HG02642 (cell line): ENCODE measurements around the gene UNK.
"Not testable (repeated sequence)": the region's sequence is repeated elsewhere in the genome, so short reads cannot be mapped to it uniquely, and the experiment has no call there.

Experiments used
- ATAC-seq: cut with Tn5 transposase; IDR thresholded peaks from one replicate; pipeline ENCODE4 v1.9.1; 2021; ENCODE audit warnings: mild to moderate bottlenecking; ENCODE audit not compliant: unreplicated experiment, poor library complexity

UNK gene

GRCh38 chr17:75754378-75755204, 30.0 kb upstream of the UNK start:
- ATAC-seq: no peak

GRCh38 chr17:75755205-75755901, 29.3 kb upstream of the UNK start:
- ATAC-seq: no peak

- ATAC-seq: no peak
Measured at GRCh38 chr17:75755990-75756389, 28.6 kb upstream of the UNK start.

DNA sequence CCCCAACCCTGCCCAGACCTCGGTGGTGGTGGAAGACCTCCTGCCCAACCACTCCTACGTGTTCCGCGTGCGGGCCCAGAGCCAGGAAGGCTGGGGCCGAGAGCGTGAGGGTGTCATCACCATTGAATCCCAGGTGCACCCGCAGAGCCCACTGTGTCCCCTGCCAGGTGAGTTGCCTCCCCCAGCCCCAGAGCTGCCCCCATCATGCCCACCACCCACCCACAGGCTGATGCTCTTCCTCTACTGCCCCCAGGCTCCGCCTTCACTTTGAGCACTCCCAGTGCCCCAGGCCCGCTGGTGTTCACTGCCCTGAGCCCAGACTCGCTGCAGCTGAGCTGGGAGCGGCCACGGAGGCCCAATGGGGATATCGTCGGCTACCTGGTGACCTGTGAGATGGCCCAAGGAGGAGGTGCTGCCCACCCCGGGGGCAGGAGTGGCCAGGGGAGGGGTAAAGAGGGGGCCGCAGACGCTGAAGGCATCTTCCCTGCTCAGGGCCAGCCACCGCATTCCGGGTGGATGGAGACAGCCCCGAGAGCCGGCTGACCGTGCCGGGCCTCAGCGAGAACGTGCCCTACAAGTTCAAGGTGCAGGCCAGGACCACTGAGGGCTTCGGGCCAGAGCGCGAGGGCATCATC, 28.0 kb upstream of the UNK start:
- no peak for ATAC-seq

DNA sequence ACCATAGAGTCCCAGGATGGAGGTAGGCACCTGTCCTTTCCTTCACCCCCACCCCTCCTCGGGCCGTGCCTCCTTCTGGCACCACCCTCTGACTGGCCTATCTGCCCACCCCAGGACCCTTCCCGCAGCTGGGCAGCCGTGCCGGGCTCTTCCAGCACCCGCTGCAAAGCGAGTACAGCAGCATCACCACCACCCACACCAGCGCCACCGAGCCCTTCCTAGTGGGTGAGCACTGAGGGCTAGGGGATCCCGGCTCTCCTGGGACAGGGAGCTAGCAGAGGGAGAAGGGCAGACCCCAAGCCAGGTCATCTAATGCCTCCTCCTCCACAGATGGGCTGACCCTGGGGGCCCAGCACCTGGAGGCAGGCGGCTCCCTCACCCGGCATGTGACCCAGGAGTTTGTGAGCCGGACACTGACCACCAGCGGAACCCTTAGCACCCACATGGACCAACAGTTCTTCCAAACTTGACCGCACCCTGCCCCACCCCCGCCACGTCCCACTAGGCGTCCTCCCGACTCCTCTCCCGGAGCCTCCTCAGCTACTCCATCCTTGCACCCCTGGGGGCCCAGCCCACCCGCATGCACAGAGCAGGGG, 27.4 kb upstream of the UNK start:
- ATAC-seq: no peak

DNA sequence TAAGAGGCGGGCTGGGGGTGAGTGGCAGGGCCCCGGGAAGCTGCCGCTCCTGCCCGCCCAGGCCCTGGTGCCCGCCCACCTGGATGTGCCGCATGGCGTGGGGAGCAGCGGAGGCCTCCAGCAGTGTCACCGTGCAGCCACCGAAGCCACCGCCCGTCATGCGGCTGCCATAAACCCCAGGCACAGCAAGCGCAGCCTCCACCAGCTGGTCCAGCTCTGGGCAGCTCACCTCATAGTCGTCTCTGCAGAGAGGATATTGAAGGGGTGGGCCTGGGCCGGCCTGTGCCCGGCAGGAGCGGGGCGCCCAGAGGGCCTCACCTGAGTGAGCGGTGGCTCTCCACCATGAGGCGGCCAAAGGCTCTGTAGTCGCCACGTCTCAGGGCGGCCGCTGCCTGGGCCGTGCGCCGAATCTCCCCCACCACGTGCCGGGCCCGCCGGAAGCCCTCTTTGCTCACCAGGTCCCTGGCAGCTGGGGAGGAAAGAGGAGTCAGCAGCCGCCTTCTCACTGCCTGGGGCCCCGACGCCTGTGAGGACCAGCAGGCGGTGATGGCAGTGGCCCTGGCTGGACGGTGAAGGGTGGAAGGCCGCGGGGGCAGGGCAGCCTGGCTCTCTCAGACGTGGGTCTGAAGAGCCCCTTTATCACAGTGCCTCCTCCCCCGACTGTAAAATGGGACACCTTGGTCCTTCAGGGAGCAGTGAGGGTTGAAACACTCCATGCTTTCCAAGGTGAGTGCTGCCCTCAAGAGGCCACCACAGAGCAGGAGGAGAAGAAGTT, 26.3 kb upstream of the UNK start:
- ATAC-seq: no peak

DNA sequence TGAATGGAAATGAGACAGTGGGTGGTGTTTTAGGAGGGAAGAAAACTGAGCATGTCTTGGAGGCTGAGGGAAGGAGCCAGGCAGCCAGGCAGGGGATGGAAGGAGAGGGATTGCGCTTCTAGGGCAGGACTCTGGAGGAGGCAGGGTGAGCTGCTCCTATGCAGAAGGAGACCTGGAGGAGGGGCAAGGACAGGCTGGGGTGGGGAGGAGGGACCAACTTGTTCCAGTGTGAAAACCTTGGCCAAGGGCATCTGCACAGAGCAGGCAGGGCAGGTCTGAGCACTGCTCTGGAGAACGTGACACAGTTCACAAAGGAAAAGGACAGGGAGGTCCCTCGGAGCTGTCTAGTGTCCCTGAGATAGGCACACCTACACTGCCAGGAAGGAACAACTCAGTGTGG, 25.1 kb upstream of the UNK start:
- ATAC-seq: no peak

DNA sequence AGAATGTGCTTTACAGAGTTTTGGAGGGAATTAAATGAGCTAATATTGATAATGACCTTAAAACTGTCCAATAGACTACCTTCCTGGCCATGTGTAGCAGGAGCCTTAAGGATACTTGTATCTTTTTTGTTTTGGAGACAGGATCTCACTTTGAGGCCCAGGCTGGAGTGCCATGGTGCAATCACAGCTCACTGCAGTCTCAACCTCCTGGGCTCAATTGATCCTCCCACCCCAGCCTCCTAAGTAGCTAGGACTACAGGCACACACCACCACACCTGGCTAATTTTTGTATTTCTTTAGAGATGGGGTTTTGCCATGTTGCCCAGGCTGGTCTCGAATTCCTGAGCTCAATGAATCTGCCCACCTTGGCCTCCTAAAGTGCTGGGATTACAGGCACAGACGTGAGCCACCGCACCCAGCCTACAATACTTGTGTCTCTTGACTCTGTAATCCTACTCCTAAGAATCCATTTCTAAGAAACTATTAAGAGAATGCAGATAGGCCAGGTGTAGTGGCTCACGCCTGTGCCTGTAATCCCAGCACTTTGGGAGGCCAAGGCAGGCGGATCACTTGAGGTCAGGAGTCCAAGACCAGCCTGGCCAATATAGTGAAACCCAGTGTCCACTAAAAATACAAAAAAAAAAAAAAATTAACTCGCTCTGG, 24.5 kb upstream of the UNK start:
- not testable (repeated sequence) for ATAC-seq

DNA sequence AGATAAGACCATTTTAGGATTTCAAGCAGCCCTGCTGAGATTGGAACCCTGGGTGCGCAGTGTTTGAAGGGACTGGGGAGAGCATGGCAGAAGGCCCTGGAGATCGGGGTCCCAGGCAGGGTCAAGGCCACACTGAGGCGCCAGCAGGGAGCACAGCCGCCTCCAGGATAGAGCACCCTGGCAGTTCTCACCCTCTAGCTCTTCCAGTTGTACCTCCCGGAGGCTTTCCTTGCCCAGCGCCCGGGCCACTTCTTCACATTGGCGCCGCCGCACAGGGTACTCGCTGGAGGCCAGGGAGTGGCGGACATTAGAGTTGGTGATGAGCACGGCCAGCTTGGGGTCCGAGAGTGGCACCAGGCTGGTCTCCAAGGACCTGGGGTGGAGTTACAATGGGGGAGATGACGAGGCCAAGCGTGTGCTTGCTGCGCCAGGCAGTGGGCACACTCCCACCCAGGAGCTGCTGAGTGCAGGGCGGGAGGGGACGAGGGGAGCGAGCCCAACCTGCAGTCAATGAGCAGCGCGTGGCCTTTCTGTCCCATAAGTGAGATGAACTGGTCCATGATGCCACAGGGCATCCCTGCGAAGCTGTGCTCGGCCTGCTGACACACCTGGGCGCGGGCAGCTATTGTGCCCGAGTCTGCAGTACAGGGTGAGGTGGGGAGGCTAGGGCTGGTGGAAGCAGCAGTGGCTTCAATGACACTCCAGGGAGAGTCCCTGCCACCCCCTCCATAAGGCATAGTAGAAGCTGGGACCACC, 21.9 kb upstream of the UNK start:
- no peak for ATAC-seq

GRCh38 chr17:75763269-75763607, 21.4 kb upstream of the UNK start:
- ATAC-seq: no peak

DNA sequence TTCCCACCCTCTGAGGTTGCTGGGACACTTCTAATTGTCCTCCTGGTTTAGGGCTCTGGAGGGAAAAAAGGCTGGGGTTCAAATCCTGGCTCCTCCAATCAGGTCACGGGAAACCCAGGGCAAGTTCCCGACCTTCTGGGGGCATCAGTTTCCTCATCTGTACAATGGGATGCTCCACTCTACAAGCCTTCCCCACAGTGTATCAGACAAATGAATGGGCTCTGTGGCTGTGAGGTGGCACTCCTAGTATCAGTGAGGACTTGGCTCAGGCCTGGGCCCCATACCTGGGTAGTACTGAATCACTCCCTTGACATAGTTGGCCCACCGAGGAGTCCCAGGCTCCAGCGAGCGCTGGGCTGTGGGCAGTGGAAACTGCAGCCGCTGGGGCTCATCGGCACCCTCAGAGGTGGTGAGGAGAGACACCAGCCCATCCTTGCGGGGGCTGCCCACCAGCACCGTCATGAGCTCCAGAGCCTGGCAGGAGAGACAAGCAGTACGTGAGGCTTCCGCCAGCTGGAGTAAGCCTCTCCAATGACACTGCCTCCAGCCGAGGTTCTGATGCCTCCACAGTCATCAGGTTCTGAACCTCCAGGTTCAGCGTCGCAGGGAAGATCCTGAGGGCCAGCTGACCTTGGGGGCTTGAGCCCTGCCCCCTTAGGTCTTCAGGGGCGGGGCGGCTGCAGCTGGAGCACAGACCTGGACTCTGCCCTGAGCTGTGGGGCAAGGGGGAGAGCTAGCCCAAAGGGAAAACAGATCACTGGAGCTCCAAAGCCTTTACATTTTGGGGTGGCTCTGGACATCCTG, 20.8 kb upstream of the UNK start:
- ATAC-seq: no peak

GRCh38 chr17:75764417-75764710, 20.2 kb upstream of the UNK start:
- no peak for ATAC-seq

DNA sequence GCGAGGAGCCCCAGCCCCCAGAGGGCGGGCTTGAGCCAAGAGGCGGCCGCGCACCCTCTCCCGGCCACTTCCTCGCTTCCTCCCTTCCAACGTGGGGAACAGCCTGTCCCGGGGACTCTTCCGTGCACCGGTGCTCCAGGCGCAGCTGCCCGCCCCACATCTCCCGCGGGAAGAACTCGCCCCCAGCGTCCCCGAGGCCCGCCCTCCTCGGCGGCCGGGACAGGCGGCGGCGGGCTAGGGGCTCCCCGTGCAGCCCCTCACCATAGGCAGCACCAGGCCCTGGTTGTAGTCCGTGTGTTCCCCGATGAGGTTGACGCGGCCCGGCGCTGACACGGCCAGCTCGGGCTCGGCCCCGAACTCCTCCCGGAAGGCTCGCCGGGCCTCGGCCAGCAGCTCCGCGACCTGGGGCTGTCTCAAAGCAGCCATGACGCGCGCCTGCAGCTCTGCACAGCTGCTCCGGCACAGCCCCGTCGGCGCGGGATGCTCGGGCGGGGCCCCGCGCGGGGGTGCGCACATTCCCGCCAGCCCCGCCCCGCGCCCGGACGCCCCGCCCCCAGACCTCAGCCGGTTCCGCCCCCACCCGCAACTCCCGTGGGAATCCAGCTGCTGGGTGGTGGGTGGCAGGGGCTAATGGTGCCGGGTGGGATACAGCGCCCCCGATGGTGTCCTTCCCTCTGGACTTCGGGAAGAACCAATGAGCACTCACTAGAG, 19.7 kb upstream of the UNK start, which contains the start of gene GALK1:
Gene GALK1, minus strand, starts transcription at position 482 of the 711 bp plus-strand sequence. Its CDS starts 56 bp downstream, at position 426.
- peak; percentile 68 for ATAC-seq

DNA sequence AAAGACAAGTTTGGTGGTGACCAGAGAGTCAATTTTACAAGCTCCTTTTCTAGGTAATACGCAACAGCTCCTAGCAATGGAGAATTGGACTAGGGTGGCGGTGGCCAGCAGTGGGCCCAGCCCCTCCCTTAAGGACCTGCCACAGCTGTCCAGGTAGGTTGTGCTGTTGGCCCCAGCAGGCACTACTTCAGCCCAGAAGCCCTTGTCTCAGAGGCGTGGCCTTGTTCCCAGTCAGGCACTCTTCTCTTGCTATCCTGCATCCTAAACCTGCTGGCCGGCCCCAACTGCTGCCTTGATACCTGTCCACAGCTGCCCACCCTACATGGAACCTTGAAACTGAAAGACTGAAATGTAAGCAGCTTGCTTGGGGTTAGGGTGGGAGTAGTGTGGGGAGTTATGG, 18.6 kb upstream of the UNK start:
- ATAC-seq: no peak

- no peak for ATAC-seq
Measured at GRCh38 chr17:75767881-75768280, 16.7 kb upstream of the UNK start.

DNA sequence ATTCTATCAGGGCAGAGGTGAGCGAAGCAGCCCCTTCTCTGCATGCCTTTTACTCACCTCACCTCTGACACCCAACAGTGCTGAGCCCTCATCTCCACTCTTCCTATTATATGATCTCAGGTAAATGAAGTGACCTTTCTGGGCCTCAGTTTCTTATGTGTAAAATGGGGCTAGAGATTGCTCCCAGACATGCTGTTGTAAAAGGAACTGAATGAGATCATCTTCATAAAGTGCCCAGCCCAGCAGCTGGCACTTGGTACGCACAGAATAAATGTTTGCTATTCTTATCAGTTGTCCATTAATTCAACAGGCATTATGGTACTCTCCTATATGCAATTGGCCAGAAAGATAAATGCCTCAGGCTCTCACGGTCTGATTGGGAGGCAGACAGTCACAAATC, 15.1 kb upstream of the UNK start:
- ATAC-seq: no peak

GRCh38 chr17:75771334-75772281, 13.0 kb upstream of the UNK start:
- ATAC-seq: no peak
